ENCODE results near the gene BIRC7. TPM values are rescaled to one million over a fixed set of nuclear protein-coding genes. Genes with fewer than 3 reads are reported as not detected.
A peak's percentile ranks its signal among the peaks of the same experiment; 100 is the strongest.

The BIRC7 gene
- total RNA-seq, 2 experiments from 2014 or later, result 0.37 to 0.74 TPM

GRCh38 chr20:63264000-63264399 lies 28.3 kb downstream of the BIRC7 start:
- DNase-seq, result no peak
- H3K9me3 Mint-ChIP-seq (ENCODE audit: insufficient read depth), result no peaks in the 10 kb centered on the region
- peaks cover 2% of the 10 kb centered on the region for H3K27me3 Mint-ChIP-seq (ENCODE audit: low read depth)
- ChIA-PET CTCF (no interaction called here), POLR2A (no interaction called here)
- peaks cover 13% of the 10 kb centered on the region for H3K4me1 Mint-ChIP-seq (ENCODE audit: low read depth)
- H3K4me3 Mint-ChIP-seq, result no peak overlapping the region
- ATAC-seq, result no peak
- no peak overlapping the region for H3K27ac Mint-ChIP-seq
- no peaks in the 10 kb centered on the region for H3K36me3 Mint-ChIP-seq (ENCODE audit: low read depth)

GRCh38 chr20:63264519-63264918 lies 28.8 kb downstream of the BIRC7 start:
- ChIA-PET POLR2A (no interaction called here), CTCF (interaction anchor here (1.3 kb wide), 1 partner anchor 41 kb away, joined by 3 read pairs; no protein-coding TSS in a partner anchor)
- ATAC-seq, result no peak
- Mint-ChIP-seq H3K4me3 (no peak overlapping the region), H3K27me3 (ENCODE audit: low read depth) (peaks cover 2% of the 10 kb centered on the region), H3K27ac (no peak overlapping the region), H3K36me3 (ENCODE audit: low read depth) (no peaks in the 10 kb centered on the region), H3K9me3 (ENCODE audit: insufficient read depth) (no peaks in the 10 kb centered on the region), H3K4me1 (ENCODE audit: low read depth) (peaks cover 13% of the 10 kb centered on the region)
- DNase-seq, result no peak

GRCh38 chr20:63265891-63266515 lies 30.3 kb downstream of the BIRC7 start:
- Mint-ChIP-seq H3K9me3 (ENCODE audit: insufficient read depth) (no peaks in the 10 kb centered on the region), H3K36me3 (ENCODE audit: low read depth) (no peaks in the 10 kb centered on the region), H3K4me1 (ENCODE audit: low read depth) (peaks cover 13% of the 10 kb centered on the region), H3K27me3 (ENCODE audit: low read depth) (peaks cover 2% of the 10 kb centered on the region), H3K4me3 (no peak overlapping the region), H3K27ac (no peak overlapping the region)
- POLR2A ChIA-PET, result no interaction called here
- DNase-seq (no peak), ATAC-seq (no peak)
- CTCF ChIA-PET, result no interaction called here

GRCh38 chr20:63267691-63268090 lies 32.0 kb downstream of the BIRC7 start:
- H3K4me3 Mint-ChIP-seq, result no peak overlapping the region
- no peaks in the 10 kb centered on the region for H3K36me3 Mint-ChIP-seq (ENCODE audit: low read depth)
- no peaks in the 10 kb centered on the region for H3K9me3 Mint-ChIP-seq (ENCODE audit: insufficient read depth)
- ChIA-PET CTCF (interaction anchor here (1.5 kb wide), 1 partner anchor 45 kb away, joined by 3 read pairs; no protein-coding TSS in a partner anchor), POLR2A (no interaction called here)
- DNase-seq (no peak), ATAC-seq (no peak)
- H3K27me3 Mint-ChIP-seq (ENCODE audit: low read depth), result no peaks in the 10 kb centered on the region
- H3K4me1 Mint-ChIP-seq (ENCODE audit: low read depth), result peaks cover 7% of the 10 kb centered on the region
- H3K27ac Mint-ChIP-seq, result no peak overlapping the region

GRCh38 chr20:63268256-63268655 lies 32.6 kb downstream of the BIRC7 start:
- Mint-ChIP-seq H3K27ac (no peak overlapping the region), H3K27me3 (ENCODE audit: low read depth) (no peaks in the 10 kb centered on the region), H3K9me3 (ENCODE audit: insufficient read depth) (no peaks in the 10 kb centered on the region), H3K36me3 (ENCODE audit: low read depth) (no peaks in the 10 kb centered on the region), H3K4me1 (ENCODE audit: low read depth) (peaks cover 4% of the 10 kb centered on the region), H3K4me3 (no peak overlapping the region)
- ChIA-PET POLR2A (no interaction called here), CTCF (interaction anchor here (1.5 kb wide), 1 partner anchor 45 kb away, joined by 3 read pairs; no protein-coding TSS in a partner anchor)
- no peak for DNase-seq
- ATAC-seq, result no peak

- Mint-ChIP-seq H3K4me1 (ENCODE audit: low read depth) (peaks cover 9% of the 10 kb centered on the region), H3K27ac (no peak overlapping the region), H3K9me3 (ENCODE audit: insufficient read depth) (no peaks in the 10 kb centered on the region), H3K27me3 (ENCODE audit: low read depth) (no peaks in the 10 kb centered on the region), H3K36me3 (ENCODE audit: low read depth) (no peaks in the 10 kb centered on the region), H3K4me3 (no peak overlapping the region)
- DNase-seq (no peak), ATAC-seq (no peak)
- CTCF ChIA-PET, result interaction anchor here (1.5 kb wide), 1 partner anchor 46 kb away, joined by 3 read pairs; no protein-coding TSS in a partner anchor
- POLR2A ChIA-PET, result no interaction called here
These were observed 33.1 kb downstream of the BIRC7 start for GRCh38 chr20:63268671-63269439.

- no peaks in the 10 kb centered on the region for H3K36me3 Mint-ChIP-seq (ENCODE audit: low read depth)
- H3K27ac Mint-ChIP-seq, result no peak overlapping the region
- no peaks in the 10 kb centered on the region for H3K27me3 Mint-ChIP-seq (ENCODE audit: low read depth)
- no peak overlapping the region for H3K4me3 Mint-ChIP-seq
- peaks cover 17% of the 10 kb centered on the region for H3K4me1 Mint-ChIP-seq (ENCODE audit: low read depth)
- ATAC-seq, result no peak
- CTCF ChIA-PET, result no interaction called here
- POLR2A ChIA-PET, result interaction anchor here (1.4 kb wide), 1 partner anchor 15 kb away, joined by 4 read pairs; no protein-coding TSS in a partner anchor
- H3K9me3 Mint-ChIP-seq (ENCODE audit: insufficient read depth), result no peaks in the 10 kb centered on the region
- no peak for DNase-seq
These were observed 34.0 kb downstream of the BIRC7 start for GRCh38 chr20:63269724-63270123.

GRCh38 chr20:63270606-63271325 lies 35.1 kb downstream of the BIRC7 start:
- POLR2A ChIA-PET, result interaction anchor here (1.4 kb wide), 1 partner anchor 14 kb away, joined by 4 read pairs; no protein-coding TSS in a partner anchor
- CTCF ChIA-PET, result interaction anchor here (1.9 kb wide), 1 partner anchor 47 kb away, joined by 7 read pairs; no protein-coding TSS in a partner anchor
- ATAC-seq (no peak), DNase-seq (no peak)
- Mint-ChIP-seq H3K9me3 (ENCODE audit: insufficient read depth) (no peaks in the 10 kb centered on the region), H3K4me1 (ENCODE audit: low read depth) (peaks cover 25% of the 10 kb centered on the region), H3K4me3 (no peak overlapping the region), H3K27ac (no peak overlapping the region), H3K27me3 (ENCODE audit: low read depth) (no peaks in the 10 kb centered on the region), H3K36me3 (ENCODE audit: low read depth) (no peaks in the 10 kb centered on the region)

GRCh38 chr20:63272105-63273058 lies 36.7 kb downstream of the BIRC7 start, which contains the start of gene ARFGAP1:
ARFGAP1 (plus strand) TSS chr20:63272813; CDS start chr20:63275581, 2,768 bp downstream.
- ChIA-PET POLR2A (interaction anchor here (1.5 to 1.7 kb wide), 2 partner anchors 11 to 57 kb away, joined by 4 to 7 read pairs; no protein-coding TSS in a partner anchor), CTCF (interaction anchor here (1.1 to 1.9 kb wide), 3 partner anchors 12 to 49 kb away, joined by 4 to 7 read pairs (median 4); no protein-coding TSS in a partner anchor)
- Mint-ChIP-seq H3K36me3 (ENCODE audit: low read depth) (peaks cover 3% of the 10 kb centered on the region), H3K4me3 (peak within 1 kb of the TSS; percentile 86), H3K27ac (peak within 1 kb of the TSS; percentile 84), H3K4me1 (ENCODE audit: low read depth) (peaks cover 25% of the 10 kb centered on the region), H3K27me3 (ENCODE audit: low read depth) (no peaks in the 10 kb centered on the region), H3K9me3 (ENCODE audit: insufficient read depth) (no peaks in the 10 kb centered on the region)
- DNase-seq (peak; percentile 93), ATAC-seq (peak; percentile 96)

- peaks cover 25% of the 10 kb centered on the region for H3K4me1 Mint-ChIP-seq (ENCODE audit: low read depth)
- peak overlapping the region; percentile 84 for H3K27ac Mint-ChIP-seq
- peaks cover 4% of the 10 kb centered on the region for H3K36me3 Mint-ChIP-seq (ENCODE audit: low read depth)
- H3K4me3 Mint-ChIP-seq, result peak overlapping the region; percentile 86
- ChIA-PET CTCF (interaction anchor here (1.1 kb wide), 2 partner anchors 11 to 37 kb away, joined by 4 read pairs; no protein-coding TSS in a partner anchor), POLR2A (interaction anchor here (1.5 to 1.7 kb wide), 2 partner anchors 11 to 58 kb away, joined by 4 to 7 read pairs; no protein-coding TSS in a partner anchor)
- ATAC-seq (peak; percentile 3), DNase-seq (no peak)
- H3K27me3 Mint-ChIP-seq (ENCODE audit: low read depth), result no peaks in the 10 kb centered on the region
- no peaks in the 10 kb centered on the region for H3K9me3 Mint-ChIP-seq (ENCODE audit: insufficient read depth)
These were observed 37.4 kb downstream of the BIRC7 start for GRCh38 chr20:63273059-63273579.

All from activated CD8-positive, alpha-beta T cell treated with anti-CD3 and anti-CD28 coated beads, Interleukin-2, amount 10 ng/mL, durations not matched to agents 7 days and 5 days (primary cell).